ENCODE results near the gene SLC12A6. TPM values are rescaled to one million over a fixed set of nuclear protein-coding genes. Genes with fewer than 3 reads are reported as not detected.

The SLC12A6 gene
- total RNA-seq, 2 experiments from 2014 or later, result 22.7 to 23.0 TPM

Other genes starting within 250 kb of the SLC12A6 start
- 10 to 100 TPM; 70.6 to 80.2 TPM for gene EMC7, start 235.9 kb downstream of the SLC12A6 start, total RNA-seq
- gene PGBD4, start 235.7 kb downstream of the SLC12A6 start, total RNA-seq, result 1 to 10 TPM; 2.9 to 3.4 TPM
- 10 to 100 TPM; 34.1 to 42.6 TPM for gene KATNBL1, start 127.7 kb downstream of the SLC12A6 start, total RNA-seq
- 100 to 1,000 TPM; 111 to 114 TPM for gene EMC4, start 112.8 kb downstream of the SLC12A6 start, total RNA-seq
- gene NOP10, start 5.4 kb upstream of the SLC12A6 start, total RNA-seq, result 100 to 1,000 TPM; 311 to 328 TPM
- not detected for gene NUTM1, start 5.5 kb upstream of the SLC12A6 start, total RNA-seq
- 10 to 100 TPM; 60.1 to 68.0 TPM for gene LPCAT4, start 29.4 kb upstream of the SLC12A6 start, total RNA-seq
- 100 to 1,000 TPM; 146 to 147 TPM for gene GOLGA8A, start 100.0 kb upstream of the SLC12A6 start, total RNA-seq
- 100 to 1,000 TPM; 166 to 167 TPM for gene GOLGA8B, start 245.9 kb upstream of the SLC12A6 start, total RNA-seq

Data from activated CD8-positive, alpha-beta memory T cell treated with anti-CD3 and anti-CD28 coated beads for 36 hours (primary cell).